ENCODE data around the gene COPS4.

- TF ChIP-seq, protein P1, sequence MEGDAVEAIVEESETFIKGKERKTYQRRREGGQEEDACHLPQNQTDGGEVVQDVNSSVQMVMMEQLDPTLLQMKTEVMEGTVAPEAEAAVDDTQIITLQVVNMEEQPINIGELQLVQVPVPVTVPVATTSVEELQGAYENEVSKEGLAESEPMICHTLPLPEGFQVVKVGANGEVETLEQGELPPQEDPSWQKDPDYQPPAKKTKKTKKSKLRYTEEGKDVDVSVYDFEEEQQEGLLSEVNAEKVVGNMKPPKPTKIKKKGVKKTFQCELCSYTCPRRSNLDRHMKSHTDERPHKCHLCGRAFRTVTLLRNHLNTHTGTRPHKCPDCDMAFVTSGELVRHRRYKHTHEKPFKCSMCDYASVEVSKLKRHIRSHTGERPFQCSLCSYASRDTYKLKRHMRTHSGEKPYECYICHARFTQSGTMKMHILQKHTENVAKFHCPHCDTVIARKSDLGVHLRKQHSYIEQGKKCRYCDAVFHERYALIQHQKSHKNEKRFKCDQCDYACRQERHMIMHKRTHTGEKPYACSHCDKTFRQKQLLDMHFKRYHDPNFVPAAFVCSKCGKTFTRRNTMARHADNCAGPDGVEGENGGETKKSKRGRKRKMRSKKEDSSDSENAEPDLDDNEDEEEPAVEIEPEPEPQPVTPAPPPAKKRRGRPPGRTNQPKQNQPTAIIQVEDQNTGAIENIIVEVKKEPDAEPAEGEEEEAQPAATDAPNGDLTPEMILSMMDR (IDR thresholded peaks at IDR 0.05 in 8 of 11, conservative IDR thresholded peaks at IDR 0.05 in 3 of 11), result no peak
- TF ChIP-seq POLR2AphosphoS5 (IDR thresholded peaks at IDR 0.05), result peak in 1 of 3 donors; percentile 53
Measured at GRCh38 chr4:83124111-83124780, 89.3 kb downstream of the COPS4 start.

Data from spleen (tissue), 7 donors.